PC-9 (cell line): ENCODE measurements around the gene ENAH. TPM values are rescaled to one million over a fixed set of nuclear protein-coding genes. Genes with fewer than 3 reads are reported as not detected.

Experiments used
- BruUV-seq: library from RNA; stranded (reverse); fragments of 400-500 nt; replicated peaks from 2 replicates; lab custom pipeline; 2021; lab: Mats Ljungman, UMichigan
- CTCF ChIA-PET: fragments of 300-600 bp; sonication (Branson Sonifier 250); formaldehyde crosslinking; loops from one replicate; lab custom pipeline; 2022; ENCODE audit warnings: antibody characterized with exemption; lab: Charles Lee
- POLR2A ChIA-PET: fragments of 300-600 bp; sonication (Branson Sonifier 250); formaldehyde crosslinking; loops from one replicate; lab custom pipeline; 2022; ENCODE audit warnings: antibody characterized with exemption; ENCODE audit not compliant: unreplicated experiment; lab: Charles Lee
- DNase-seq, 2 experiments: peaks; one replicate each; pipeline versions ENCODE4 v3.0.0 to v3.0.0-alpha.2; 2015 to 2022; ENCODE audit warnings: mixed read lengths in 1 of 2
- H2AFZ ChIP-seq: fragments of 200-600 bp; sonication (generic); 2 replicates; pipeline ENCODE4 v1.8.1; 2017; ENCODE audit warnings: antibody characterized with exemption
- H3F3A ChIP-seq: fragments of 200-600 bp; sonication (generic); 2 replicates; pipeline ENCODE4 v1.8.1; 2017; ENCODE audit warnings: antibody characterized with exemption, mild to moderate bottlenecking, low read depth; ENCODE audit not compliant: insufficient read depth
- H3K27ac ChIP-seq: fragments of 200-600 bp; sonication (generic); 2 replicates; pipeline ENCODE4 v1.6.1; 2016; ENCODE audit warnings: mixed run types
- H3K27me3 ChIP-seq: fragments of 200-600 bp; sonication (generic); 2 replicates; pipeline ENCODE4 v1.6.1; 2016; ENCODE audit warnings: low read depth, mixed run types; ENCODE audit not compliant: insufficient read depth
- H3K36me3 ChIP-seq: fragments of 200-600 bp; sonication (generic); 2 replicates; pipeline ENCODE4 v1.6.1; 2016; ENCODE audit warnings: low read depth, mixed run types
- H3K4me1 ChIP-seq: fragments of 200-600 bp; sonication (generic); replicated peaks from 2 replicates; pipeline ENCODE4 v1.6.1; 2016; ENCODE audit warnings: mixed run types; ENCODE audit not compliant: insufficient read depth
- H3K4me2 ChIP-seq: fragments of 200-600 bp; sonication (generic); 2 replicates; pipeline ENCODE4 v1.6.1; 2017; ENCODE audit warnings: mixed run types
- H3K4me3 ChIP-seq: fragments of 200-600 bp; sonication (generic); 2 replicates; pipeline ENCODE4 v1.6.1; 2016; ENCODE audit warnings: mixed run types
- H3K79me2 ChIP-seq: fragments of 200-600 bp; sonication (generic); 2 replicates; pipeline ENCODE4 v1.6.1; 2017; ENCODE audit warnings: low read depth, mixed run types
- H3K9me2 ChIP-seq: fragments of 200-600 bp; sonication (generic); 2 replicates; pipeline ENCODE4 v1.8.1; 2017; ENCODE audit warnings: mild to moderate bottlenecking; ENCODE audit not compliant: insufficient read depth
- H3K9me3 ChIP-seq: fragments of 200-600 bp; sonication (generic); 2 replicates; pipeline ENCODE4 v1.8.1; 2016; ENCODE audit warnings: low read depth; ENCODE audit not compliant: insufficient read depth
- H4K20me1 ChIP-seq: fragments of 200-600 bp; sonication (generic); 2 replicates; pipeline ENCODE4 v1.8.1; 2017; ENCODE audit not compliant: insufficient read depth
- CTCF ChIP-seq: fragments of 200-600 bp; sonication (generic); conservative IDR thresholded peaks from 2 replicates; pipeline ENCODE4 v1.6.1; 2017; ENCODE audit warnings: mixed run types, antibody characterized with exemption, mild to moderate bottlenecking, moderate library complexity
- EZH2 ChIP-seq: fragments of 200-600 bp; sonication (generic); IDR thresholded peaks from 2 replicates; pipeline ENCODE4 v1.8.0; 2017; ENCODE audit warnings: antibody characterized with exemption, low read depth
- intact Hi-C: fragments of 100-400 bp; cut with micrococcal nuclease; formaldehyde crosslinking; loops from one replicate; pipeline ENCODE4 v1.10.0; 2022; ENCODE audit not compliant: unreplicated experiment
- total RNA-seq: library from RNA; stranded (reverse); gene quantifications from 2 replicates; pipeline ENCODE4 v1.2.3, GENCODE V29; 2021

ENAH gene
- total RNA-seq, 1 experiment from 2014 or later = 167 TPM

GRCh38 chr1:225573216-225573615 is 79.7 kb downstream of the ENAH start:
- no peak overlapping the region for H2AFZ ChIP-seq
- ChIA-PET CTCF (no interaction called here), POLR2A (interaction anchor here (0.6 kb wide), 2 partner anchors 136 to 201 kb away, joined by 5 to 6 read pairs; no protein-coding TSS in a partner anchor)
- no peak for DNase-seq
- no peak overlapping the region for H3K4me2 ChIP-seq
- no peaks in the 10 kb centered on the region for H3K27me3 ChIP-seq
- no peaks in the 10 kb centered on the region; the same call in 1 of the 2 replicates for H3F3A ChIP-seq
- H4K20me1 ChIP-seq = peaks cover 13% of the 10 kb centered on the region
- peaks cover 88% of the 10 kb centered on the region for H3K79me2 ChIP-seq
- H3K4me1 ChIP-seq = no peaks in the 10 kb centered on the region
- no peaks in the 10 kb centered on the region for H3K9me3 ChIP-seq
- H3K36me3 ChIP-seq = no peaks in the 10 kb centered on the region; the same call in 1 of the 2 replicates
- no peak overlapping the region for H3K4me3 ChIP-seq
- no peak overlapping the region for H3K27ac ChIP-seq
- TF ChIP-seq EZH2 (no peak), CTCF (no peak)
- intact Hi-C loops = no loop called here
- H3K9me2 ChIP-seq = no peaks in the 10 kb centered on the region
- BruUV-seq = no TSS peak

GRCh38 chr1:225572422-225572821 is 80.5 kb downstream of the ENAH start:
- Histone ChIP-seq H3K27me3 (no peaks in the 10 kb centered on the region), H3K9me3 (no peaks in the 10 kb centered on the region), H3K9me2 (no peaks in the 10 kb centered on the region), H3K79me2 (peaks cover 80% of the 10 kb centered on the region), H3K4me1 (no peaks in the 10 kb centered on the region), H4K20me1 (peaks cover 6% of the 10 kb centered on the region), H3K36me3 (no peaks in the 10 kb centered on the region), H3F3A (no peaks in the 10 kb centered on the region; the same call in 1 of the 2 replicates), H3K4me3 (no peak overlapping the region), H3K4me2 (no peak overlapping the region), H3K27ac (no peak overlapping the region), H2AFZ (no peak overlapping the region)
- no peak for DNase-seq
- intact Hi-C loops = no loop called here
- TF ChIP-seq EZH2 = no peak
- no peak for TF ChIP-seq CTCF
- no TSS peak for BruUV-seq
- POLR2A ChIA-PET = interaction anchor here (0.6 kb wide), 2 partner anchors 137 to 417 kb away, joined by 6 read pairs; no protein-coding TSS in a partner anchor
- CTCF ChIA-PET = no interaction called here

- DNase-seq = no peak
- Histone ChIP-seq H3K4me1 (no peaks in the 10 kb centered on the region), H3K27ac (no peak overlapping the region), H3K9me2 (no peaks in the 10 kb centered on the region), H4K20me1 (no peaks in the 10 kb centered on the region; the same call in 1 of the 2 replicates), H3F3A (peaks cover 14% of the 10 kb centered on the region), H2AFZ (no peak overlapping the region), H3K4me2 (no peak overlapping the region), H3K9me3 (no peaks in the 10 kb centered on the region), H3K79me2 (peaks cover 39% of the 10 kb centered on the region), H3K27me3 (no peaks in the 10 kb centered on the region), H3K36me3 (no peaks in the 10 kb centered on the region; the same call in 1 of the 2 replicates), H3K4me3 (no peak overlapping the region)
- POLR2A ChIA-PET = no interaction called here
- no TSS peak for BruUV-seq
- intact Hi-C loops = no loop called here
- peak; percentile 24; the same call in 1 of the 2 replicates for TF ChIP-seq CTCF
- TF ChIP-seq EZH2 = no peak
- CTCF ChIA-PET = interaction anchor here (0.6 kb wide), 1 partner anchor 30 kb away, joined by 3 read pairs; no protein-coding TSS in a partner anchor
Measured at GRCh38 chr1:225567789-225568188, 85.1 kb downstream of the ENAH start.
